SK-N-SH treated with all-trans-retinoic acid at 6 μM for 48 hours (cell line): ENCODE results near the gene ZBTB24.

Experiments used
- ATAC-seq: fragments of 200-7000 bp; cut with Tn5 transposase; 3 replicates; pipeline ENCODE4 v1.9.1; 2020; ENCODE audit warnings: mild to moderate bottlenecking, moderate library complexity
- BACH2 ChIP-seq: fragments of 250-450 bp; sonication (Bioruptor Pico); IDR thresholded peaks from 2 replicates; pipeline ENCODE4 v1.9.0; 2021; ENCODE audit warnings: mild to moderate bottlenecking, borderline replicate concordance
- CSDC2 ChIP-seq: fragments of 250-450 bp; sonication (Bioruptor Pico); IDR thresholded peaks from 2 replicates; pipeline ENCODE4 v1.5.0; 2020; ENCODE audit warnings: mild to moderate bottlenecking, moderate library complexity
- ESRRG ChIP-seq: fragments of 250-450 bp; sonication (Bioruptor Pico); IDR thresholded peaks from 2 replicates; pipeline ENCODE4 v1.6.1; 2021; ENCODE audit warnings: mild to moderate bottlenecking
- GLIS3 ChIP-seq: fragments of 250-450 bp; sonication (Bioruptor Pico); IDR thresholded peaks from 2 replicates; pipeline ENCODE4 v1.5.0; 2020; ENCODE audit warnings: mild to moderate bottlenecking, moderate library complexity
- ISL1 ChIP-seq: fragments of 250-450 bp; sonication (Bioruptor Pico); IDR thresholded peaks from 2 replicates; pipeline ENCODE4 v2.1.2; 2022; ENCODE audit warnings: mild to moderate bottlenecking, moderate library complexity
- PPARA ChIP-seq: fragments of 250-450 bp; sonication (Bioruptor Pico); IDR thresholded peaks from 2 replicates; pipeline ENCODE4 v1.5.0; 2020; ENCODE audit warnings: mild to moderate bottlenecking, borderline replicate concordance
- RARB ChIP-seq: fragments of 250-450 bp; sonication (Bioruptor Pico); IDR thresholded peaks from 2 replicates; pipeline ENCODE4 v1.8.0; 2021; ENCODE audit warnings: mild to moderate bottlenecking, moderate library complexity
- TCF4 ChIP-seq: fragments of 250-450 bp; sonication (Bioruptor Pico); IDR thresholded peaks from 2 replicates; pipeline ENCODE4 v1.8.0; 2021; ENCODE audit warnings: mild to moderate bottlenecking, moderate library complexity, borderline replicate concordance
- TOX ChIP-seq: fragments of 250-450 bp; sonication (Bioruptor Pico); IDR thresholded peaks from 2 replicates; pipeline ENCODE4 v1.8.0; 2021; ENCODE audit warnings: mild to moderate bottlenecking, moderate library complexity, borderline replicate concordance
- ZC3H10 ChIP-seq: fragments of 250-450 bp; sonication (Bioruptor Pico); IDR thresholded peaks from 2 replicates; pipeline ENCODE4 v1.5.1; 2021; ENCODE audit warnings: mild to moderate bottlenecking, moderate library complexity
- ZFP3 ChIP-seq: fragments of 250-450 bp; sonication (Bioruptor Pico); IDR thresholded peaks from 2 replicates; pipeline ENCODE4 v1.5.0; 2020; ENCODE audit warnings: mild to moderate bottlenecking, moderate library complexity
- ZFP30 ChIP-seq: fragments of 450-650 bp; formaldehyde crosslinking; IDR thresholded peaks from 2 replicates; pipeline ENCODE4 v1.5.0; 2022; ENCODE audit warnings: mild to moderate bottlenecking, moderate library complexity
- ZNF565 ChIP-seq: fragments of 450-650 bp; formaldehyde crosslinking; conservative IDR thresholded peaks from 2 replicates; pipeline ENCODE4 v1.5.0; 2020; ENCODE audit warnings: low read depth, mild to moderate bottlenecking, moderate library complexity
- ZNF70 ChIP-seq: fragments of 450-650 bp; formaldehyde crosslinking; IDR thresholded peaks from 2 replicates; pipeline ENCODE4 v1.5.0; 2020; ENCODE audit warnings: mild to moderate bottlenecking, moderate library complexity
- ZNF8 ChIP-seq: fragments of 450-650 bp; formaldehyde crosslinking; IDR thresholded peaks from 2 replicates; pipeline ENCODE4 v1.5.0; 2020; ENCODE audit warnings: mild to moderate bottlenecking, moderate library complexity
- TF ChIP-seq, protein P1 (sequence below): fragments of 250-450 bp; sonication (Bioruptor Pico); IDR thresholded peaks from 2 replicates; pipeline ENCODE4 v1.5.1; 2021; ENCODE audit warnings: mild to moderate bottlenecking, moderate library complexity
- TF ChIP-seq, protein P2 (sequence below): fragments of 250-450 bp; sonication (Bioruptor Pico); IDR thresholded peaks from 2 replicates; pipeline ENCODE4 v1.5.1; 2020; ENCODE audit warnings: low read depth, mild to moderate bottlenecking, moderate library complexity
- TF ChIP-seq, protein P3 (sequence below): fragments of 250-450 bp; sonication (Bioruptor Pico); IDR thresholded peaks from 2 replicates; pipeline ENCODE4 v1.8.0; 2021; ENCODE audit warnings: low read depth, mild to moderate bottlenecking, moderate library complexity, borderline replicate concordance
- TF ChIP-seq, protein P4 (sequence below): fragments of 250-450 bp; sonication (Bioruptor Pico); IDR thresholded peaks from 2 replicates; pipeline ENCODE4 v1.5.0; 2020; ENCODE audit warnings: mild to moderate bottlenecking, moderate library complexity
- TF ChIP-seq, protein P5 (sequence below): fragments of 250-450 bp; sonication (Bioruptor Pico); IDR thresholded peaks from 2 replicates; pipeline ENCODE4 v1.8.0; 2020; ENCODE audit warnings: mild to moderate bottlenecking, moderate library complexity, borderline replicate concordance

The ZBTB24 gene

DNA sequence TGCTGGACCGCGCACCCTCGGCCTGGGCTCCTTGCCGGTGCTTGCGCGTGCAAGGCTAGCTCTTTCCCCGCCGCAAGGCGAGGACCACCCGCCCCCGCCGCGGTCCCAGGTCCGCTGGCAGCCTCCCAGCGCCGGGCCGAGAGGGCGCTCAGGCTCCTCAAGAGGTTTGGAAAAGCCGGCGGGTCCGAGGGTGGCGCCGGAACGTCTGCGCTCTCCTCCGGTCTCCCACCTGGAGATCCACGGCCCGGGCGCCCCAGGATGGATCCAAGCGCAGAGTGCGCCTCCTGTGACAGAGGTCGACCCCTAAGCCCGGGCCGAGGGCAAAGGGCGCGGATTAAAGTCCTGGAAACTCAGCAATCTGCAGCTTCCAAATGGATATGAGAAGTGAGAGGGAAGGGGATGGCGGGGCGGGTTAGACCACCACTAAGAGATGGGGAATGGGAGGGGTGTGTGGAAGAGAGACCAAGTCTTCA, 26.9 kb downstream of the ZBTB24 start:
- TF ChIP-seq ZFP30 (CRISPR knock-in tag), result no peak
- no peak for TF ChIP-seq GLIS3 (CRISPR knock-in tag)
- TF ChIP-seq RARB, result no peak
- no peak for TF ChIP-seq ZNF70
- no peak for TF ChIP-seq ISL1 (CRISPR knock-in tag)
- TF ChIP-seq, protein P1, sequence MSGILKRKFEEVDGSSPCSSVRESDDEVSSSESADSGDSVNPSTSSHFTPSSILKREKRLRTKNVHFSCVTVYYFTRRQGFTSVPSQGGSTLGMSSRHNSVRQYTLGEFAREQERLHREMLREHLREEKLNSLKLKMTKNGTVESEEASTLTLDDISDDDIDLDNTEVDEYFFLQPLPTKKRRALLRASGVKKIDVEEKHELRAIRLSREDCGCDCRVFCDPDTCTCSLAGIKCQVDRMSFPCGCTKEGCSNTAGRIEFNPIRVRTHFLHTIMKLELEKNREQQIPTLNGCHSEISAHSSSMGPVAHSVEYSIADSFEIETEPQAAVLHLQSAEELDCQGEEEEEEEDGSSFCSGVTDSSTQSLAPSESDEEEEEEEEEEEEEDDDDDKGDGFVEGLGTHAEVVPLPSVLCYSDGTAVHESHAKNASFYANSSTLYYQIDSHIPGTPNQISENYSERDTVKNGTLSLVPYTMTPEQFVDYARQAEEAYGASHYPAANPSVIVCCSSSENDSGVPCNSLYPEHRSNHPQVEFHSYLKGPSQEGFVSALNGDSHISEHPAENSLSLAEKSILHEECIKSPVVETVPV, result no peak
- no peak for TF ChIP-seq CSDC2 (CRISPR knock-in tag)
- no peak for TF ChIP-seq TOX (CRISPR knock-in tag)
- no peak for TF ChIP-seq ESRRG (CRISPR knock-in tag)
- ATAC-seq, result no peak

DNA sequence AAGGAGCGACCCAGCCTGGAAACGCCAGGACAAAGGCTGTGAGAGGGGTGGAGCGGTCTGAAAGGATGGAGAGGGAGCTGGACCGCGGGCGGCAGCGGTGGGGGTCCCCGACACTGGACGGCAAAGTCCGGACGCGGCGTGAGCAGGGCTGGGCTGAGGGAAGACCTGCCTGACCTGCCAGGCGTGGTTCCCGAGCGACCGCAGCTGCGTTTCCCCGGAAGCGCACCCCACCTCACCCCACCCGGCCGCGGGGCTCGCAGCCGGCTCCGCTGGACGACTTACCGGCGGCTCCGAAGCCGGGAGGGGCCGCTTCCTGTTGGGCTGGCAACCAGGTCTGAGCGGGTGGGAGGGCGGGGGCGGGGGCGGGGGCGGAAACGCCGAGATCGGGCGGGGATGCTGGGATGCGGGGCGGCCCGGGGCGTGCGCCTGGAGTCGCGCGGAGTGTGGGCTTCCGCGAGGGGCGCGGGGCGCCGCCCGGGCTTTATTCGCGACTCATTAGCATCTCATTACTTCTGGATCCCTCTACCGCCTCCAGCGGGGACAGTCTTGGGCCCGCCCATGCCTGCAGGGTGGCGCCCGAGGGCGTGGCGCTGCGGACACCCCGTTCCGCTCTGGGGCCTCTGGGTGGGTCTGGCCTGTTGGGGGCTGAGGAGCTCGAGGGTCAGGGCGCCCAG, 27.4 kb downstream of the ZBTB24 start, which contains the start of gene MICAL1:
Gene MICAL1, minus strand, starts transcription at position 336 of the 674 bp plus-strand sequence. CDS start 1,576 bp downstream, outside the sequence.
- no peak for TF ChIP-seq GLIS3 (CRISPR knock-in tag)
- TF ChIP-seq ESRRG (CRISPR knock-in tag), result no peak
- no peak for TF ChIP-seq RARB
- TF ChIP-seq ISL1 (CRISPR knock-in tag), result no peak
- TF ChIP-seq PPARA (CRISPR knock-in tag), result no peak
- no peak for TF ChIP-seq TCF4 (CRISPR knock-in tag)
- TF ChIP-seq, protein P2, sequence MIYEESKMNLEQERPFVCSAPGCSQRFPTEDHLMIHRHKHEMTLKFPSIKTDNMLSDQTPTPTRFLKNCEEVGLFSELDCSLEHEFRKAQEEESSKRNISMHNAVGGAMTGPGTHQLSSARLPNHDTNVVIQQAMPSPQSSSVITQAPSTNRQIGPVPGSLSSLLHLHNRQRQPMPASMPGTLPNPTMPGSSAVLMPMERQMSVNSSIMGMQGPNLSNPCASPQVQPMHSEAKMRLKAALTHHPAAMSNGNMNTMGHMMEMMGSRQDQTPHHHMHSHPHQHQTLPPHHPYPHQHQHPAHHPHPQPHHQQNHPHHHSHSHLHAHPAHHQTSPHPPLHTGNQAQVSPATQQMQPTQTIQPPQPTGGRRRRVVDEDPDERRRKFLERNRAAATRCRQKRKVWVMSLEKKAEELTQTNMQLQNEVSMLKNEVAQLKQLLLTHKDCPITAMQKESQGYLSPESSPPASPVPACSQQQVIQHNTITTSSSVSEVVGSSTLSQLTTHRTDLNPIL (CRISPR knock-in tag), result no peak
- TF ChIP-seq, protein P3, sequence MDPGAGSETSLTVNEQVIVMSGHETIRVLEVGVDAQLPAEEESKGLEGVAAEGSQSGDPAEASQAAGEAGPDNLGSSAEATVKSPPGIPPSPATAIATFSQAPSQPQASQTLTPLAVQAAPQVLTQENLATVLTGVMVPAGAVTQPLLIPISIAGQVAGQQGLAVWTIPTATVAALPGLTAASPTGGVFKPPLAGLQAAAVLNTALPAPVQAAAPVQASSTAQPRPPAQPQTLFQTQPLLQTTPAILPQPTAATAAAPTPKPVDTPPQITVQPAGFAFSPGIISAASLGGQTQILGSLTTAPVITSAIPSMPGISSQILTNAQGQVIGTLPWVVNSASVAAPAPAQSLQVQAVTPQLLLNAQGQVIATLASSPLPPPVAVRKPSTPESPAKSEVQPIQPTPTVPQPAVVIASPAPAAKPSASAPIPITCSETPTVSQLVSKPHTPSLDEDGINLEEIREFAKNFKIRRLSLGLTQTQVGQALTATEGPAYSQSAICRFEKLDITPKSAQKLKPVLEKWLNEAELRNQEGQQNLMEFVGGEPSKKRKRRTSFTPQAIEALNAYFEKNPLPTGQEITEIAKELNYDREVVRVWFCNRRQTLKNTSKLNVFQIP (CRISPR knock-in tag), result no peak
- TF ChIP-seq, protein P4, sequence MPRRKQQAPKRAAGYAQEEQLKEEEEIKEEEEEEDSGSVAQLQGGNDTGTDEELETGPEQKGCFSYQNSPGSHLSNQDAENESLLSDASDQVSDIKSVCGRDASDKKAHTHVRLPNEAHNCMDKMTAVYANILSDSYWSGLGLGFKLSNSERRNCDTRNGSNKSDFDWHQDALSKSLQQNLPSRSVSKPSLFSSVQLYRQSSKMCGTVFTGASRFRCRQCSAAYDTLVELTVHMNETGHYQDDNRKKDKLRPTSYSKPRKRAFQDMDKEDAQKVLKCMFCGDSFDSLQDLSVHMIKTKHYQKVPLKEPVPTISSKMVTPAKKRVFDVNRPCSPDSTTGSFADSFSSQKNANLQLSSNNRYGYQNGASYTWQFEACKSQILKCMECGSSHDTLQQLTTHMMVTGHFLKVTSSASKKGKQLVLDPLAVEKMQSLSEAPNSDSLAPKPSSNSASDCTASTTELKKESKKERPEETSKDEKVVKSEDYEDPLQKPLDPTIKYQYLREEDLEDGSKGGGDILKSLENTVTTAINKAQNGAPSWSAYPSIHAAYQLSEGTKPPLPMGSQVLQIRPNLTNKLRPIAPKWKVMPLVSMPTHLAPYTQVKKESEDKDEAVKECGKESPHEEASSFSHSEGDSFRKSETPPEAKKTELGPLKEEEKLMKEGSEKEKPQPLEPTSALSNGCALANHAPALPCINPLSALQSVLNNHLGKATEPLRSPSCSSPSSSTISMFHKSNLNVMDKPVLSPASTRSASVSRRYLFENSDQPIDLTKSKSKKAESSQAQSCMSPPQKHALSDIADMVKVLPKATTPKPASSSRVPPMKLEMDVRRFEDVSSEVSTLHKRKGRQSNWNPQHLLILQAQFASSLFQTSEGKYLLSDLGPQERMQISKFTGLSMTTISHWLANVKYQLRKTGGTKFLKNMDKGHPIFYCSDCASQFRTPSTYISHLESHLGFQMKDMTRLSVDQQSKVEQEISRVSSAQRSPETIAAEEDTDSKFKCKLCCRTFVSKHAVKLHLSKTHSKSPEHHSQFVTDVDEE (CRISPR knock-in tag), result no peak
- no peak for TF ChIP-seq ZNF70
- TF ChIP-seq, protein P5, sequence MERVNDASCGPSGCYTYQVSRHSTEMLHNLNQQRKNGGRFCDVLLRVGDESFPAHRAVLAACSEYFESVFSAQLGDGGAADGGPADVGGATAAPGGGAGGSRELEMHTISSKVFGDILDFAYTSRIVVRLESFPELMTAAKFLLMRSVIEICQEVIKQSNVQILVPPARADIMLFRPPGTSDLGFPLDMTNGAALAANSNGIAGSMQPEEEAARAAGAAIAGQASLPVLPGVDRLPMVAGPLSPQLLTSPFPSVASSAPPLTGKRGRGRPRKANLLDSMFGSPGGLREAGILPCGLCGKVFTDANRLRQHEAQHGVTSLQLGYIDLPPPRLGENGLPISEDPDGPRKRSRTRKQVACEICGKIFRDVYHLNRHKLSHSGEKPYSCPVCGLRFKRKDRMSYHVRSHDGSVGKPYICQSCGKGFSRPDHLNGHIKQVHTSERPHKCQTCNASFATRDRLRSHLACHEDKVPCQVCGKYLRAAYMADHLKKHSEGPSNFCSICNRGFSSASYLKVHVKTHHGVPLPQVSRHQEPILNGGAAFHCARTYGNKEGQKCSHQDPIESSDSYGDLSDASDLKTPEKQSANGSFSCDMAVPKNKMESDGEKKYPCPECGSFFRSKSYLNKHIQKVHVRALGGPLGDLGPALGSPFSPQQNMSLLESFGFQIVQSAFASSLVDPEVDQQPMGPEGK (CRISPR knock-in tag), result no peak
- no peak for TF ChIP-seq ZC3H10 (CRISPR knock-in tag)
- no peak for TF ChIP-seq ZFP3 (CRISPR knock-in tag)
- TF ChIP-seq BACH2, result no peak
- no peak for TF ChIP-seq ZNF8 (CRISPR knock-in tag)
- no peak for TF ChIP-seq ZFP30 (CRISPR knock-in tag)
- TF ChIP-seq TOX (CRISPR knock-in tag), result no peak
- TF ChIP-seq ZNF565 (CRISPR knock-in tag), result no peak
- TF ChIP-seq, all 23 proteins: peak for 0

More for the DNA sequence above, 27.4 kb downstream of the ZBTB24 start, which contains the start of gene MICAL1:
- peak; percentile 85 for ATAC-seq
